Cardiac septum (tissue), 1 donor: ENCODE measurements around the gene PRDX2. TPM values are rescaled to one million over a fixed set of nuclear protein-coding genes. Genes with fewer than 3 reads are reported as not detected.
"Not testable (repeated sequence)": the region's sequence is repeated elsewhere in the genome, so short reads cannot be mapped to it uniquely, and the experiment has no call there.

ENCODE experiments used
- DNase-seq: peaks from one replicate; pipeline ENCODE4 v3.0.0-alpha.2; 2020; ENCODE audit warnings: low spot score
- intact Hi-C: fragments of 100-400 bp; cut with DNase I; formaldehyde crosslinking; loops from one replicate; pipeline ENCODE4 v1.14.0; 2022
- total RNA-seq: library from RNA; stranded (reverse); fragmentation: NEBNext Ultra II Directional; extraction: Animal tissue kit (Norgen Biotek cat#: 25700); gene quantifications from one replicate; pipeline ENCODE4 v1.2.1, GENCODE V29; 2021
- donor health status: DM: no; HTN: no; CAD: no.

PRDX2 gene
- total RNA-seq, 1 donor from 2014 or later = 595 TPM

DNA sequence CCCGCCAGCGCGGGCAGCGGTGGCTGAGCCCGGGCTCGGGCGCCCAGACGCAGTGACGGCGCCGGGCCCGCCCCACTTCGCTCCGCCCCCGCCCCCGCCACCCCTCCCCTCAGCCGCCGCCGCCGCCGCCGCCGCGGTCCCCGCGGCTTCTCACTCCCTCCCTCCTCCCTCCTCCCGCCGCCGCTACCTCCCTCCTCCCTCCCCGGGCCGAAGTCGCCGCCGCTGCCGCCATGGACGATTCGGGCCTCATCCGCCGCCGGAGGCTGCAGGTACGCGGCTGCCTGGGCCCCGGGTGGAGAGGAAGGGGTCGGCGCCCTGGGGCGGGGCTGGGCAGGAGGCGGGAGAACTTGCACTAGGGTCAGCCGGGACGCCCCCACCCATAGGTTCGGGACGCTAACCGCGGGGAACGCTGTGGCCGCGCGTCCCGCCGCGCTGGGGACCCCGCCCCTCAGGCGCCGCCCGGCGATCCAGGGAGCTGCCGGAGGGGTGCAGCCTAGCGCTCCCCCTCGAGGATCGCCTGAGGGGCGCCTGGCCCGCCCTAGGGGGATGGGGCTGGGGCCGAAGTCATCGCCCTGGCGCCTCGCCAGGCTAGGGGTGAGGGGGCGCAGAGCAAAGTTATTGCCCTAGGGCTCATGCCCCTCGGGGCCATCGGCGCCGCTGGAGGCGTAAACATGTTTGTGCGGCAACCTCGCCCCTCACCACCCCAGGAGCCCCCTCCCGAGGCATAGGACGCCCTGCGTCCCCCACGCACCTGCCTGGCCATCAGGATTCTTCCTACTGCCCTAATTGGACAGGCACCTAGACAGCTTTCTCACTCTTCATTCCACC lies 32.4 kb upstream of the PRDX2 start:
- intact Hi-C loops = no loop called here
- DNase-seq = no peak

DNA sequence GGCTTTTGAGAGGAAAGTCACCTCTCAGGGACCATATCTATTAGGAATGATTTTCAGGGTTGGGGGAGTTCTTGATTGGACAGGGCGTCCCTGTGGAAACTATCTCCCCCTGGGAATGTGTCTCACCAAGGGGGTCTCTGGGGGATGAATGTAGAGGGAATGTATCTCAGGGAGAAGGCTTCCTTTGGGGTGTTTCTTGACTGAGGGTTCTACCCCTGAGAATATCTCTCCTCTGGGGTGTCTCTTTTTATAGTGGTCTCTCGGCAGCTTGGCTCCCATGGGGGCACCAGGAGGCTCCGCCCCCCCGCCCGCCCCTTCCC lies 31.8 kb upstream of the PRDX2 start:
- intact Hi-C loops = no loop called here
- no peak for DNase-seq

DNA sequence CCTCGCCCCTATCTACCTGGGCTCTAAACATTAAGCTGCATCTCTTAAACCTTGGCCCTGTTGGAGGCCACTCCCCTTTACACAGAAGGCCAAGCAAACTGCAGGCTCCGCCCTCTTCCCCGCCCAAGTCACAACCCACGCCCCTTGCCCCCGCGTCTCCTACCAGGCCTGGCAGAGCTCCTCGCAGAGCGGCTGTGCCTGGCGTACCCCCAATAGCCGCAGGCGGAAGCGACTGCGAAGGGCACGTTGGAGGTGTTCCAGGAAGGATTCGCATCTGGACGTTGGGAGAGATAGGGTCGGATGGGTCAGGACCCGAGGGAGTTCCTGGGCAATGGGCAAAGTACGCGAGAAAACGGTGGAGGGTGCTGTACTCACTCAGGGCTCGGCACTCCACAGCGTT lies 26.9 kb upstream of the PRDX2 start:
- intact Hi-C loops = no loop called here
- DNase-seq = no peak

DNA sequence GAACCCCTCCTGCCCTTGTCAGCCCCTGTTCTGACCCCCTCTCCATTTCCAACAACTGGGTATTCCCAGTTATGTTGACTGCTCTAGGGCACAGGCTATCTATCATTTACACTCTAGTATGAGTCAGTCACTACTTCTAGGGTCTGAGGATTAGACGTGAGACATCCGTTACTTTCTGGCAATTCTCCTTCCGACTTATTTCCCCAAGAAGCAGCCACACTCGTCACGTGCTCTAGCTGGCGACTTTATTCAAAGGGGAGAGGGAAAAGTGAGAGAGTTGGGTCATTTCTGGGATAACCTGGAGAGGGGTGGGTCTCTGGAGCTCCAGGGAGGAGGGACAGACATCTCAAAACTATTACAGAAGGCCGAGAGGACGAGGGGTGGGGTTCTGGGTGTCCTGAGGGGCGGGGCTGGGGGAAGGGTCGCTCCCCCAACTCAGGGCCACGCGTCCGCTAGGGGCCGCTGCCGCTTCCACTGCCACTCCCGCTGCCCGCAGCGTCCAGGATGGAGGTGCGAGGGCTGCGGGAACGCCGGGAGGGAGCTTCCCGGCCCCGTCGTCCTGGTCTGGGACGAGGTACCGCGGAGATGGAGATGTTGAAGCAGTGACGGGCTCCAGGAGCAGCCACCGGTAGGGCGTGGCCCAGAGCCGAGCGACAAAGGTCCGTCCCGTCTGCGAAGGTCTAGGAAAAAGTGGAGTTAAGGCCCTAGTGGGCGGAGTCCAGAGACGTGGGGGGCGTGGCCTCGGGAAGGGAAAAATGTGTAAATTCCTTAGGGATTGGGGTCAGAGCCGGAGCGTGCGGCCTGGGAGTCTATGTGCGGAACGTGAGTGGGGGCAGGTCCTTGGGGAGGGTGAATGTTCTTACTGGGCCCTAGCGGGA lies 23.9 kb upstream of the PRDX2 start:
- intact Hi-C loops = no loop called here
- no peak for DNase-seq

DNA sequence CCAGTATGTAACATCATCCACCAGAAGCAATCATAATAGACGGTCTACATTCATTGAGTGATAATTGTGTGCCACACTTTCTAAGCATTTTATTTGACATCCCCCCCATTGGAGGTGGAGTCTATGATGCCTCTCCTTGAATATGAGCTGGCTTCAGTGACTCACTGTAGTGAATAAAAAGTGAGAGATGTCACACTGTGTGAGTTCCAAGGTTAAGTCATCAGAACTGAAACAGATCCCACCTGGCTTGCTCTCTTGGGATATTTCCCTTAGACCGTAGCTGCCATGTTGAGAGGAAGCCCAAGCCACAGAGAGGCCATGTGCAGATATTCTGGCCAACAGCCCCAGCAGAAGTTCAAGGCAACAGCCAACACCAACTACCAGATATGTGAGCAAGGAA lies 20.2 kb upstream of the PRDX2 start:
- no peak for DNase-seq
- intact Hi-C loops = no loop called here

DNA sequence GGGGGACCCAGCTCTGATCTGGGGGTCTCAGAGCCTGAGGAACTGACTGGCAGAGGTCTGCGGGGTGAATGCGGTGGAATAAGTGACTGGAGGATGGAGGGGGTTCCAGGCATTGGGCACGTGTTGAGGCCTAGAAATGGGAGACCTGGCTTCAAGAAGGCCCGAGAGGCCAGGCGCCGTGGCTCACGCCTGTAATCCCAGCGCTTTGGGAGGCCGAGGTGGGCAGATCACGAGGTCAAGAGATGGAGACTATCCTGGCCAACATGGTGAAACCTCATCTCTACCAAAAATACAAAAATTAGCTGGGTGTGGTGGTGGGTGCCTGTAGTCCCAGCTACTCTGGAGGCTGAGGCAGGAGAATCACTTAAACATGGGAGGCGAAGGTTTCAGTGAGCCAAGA lies 16.2 kb upstream of the PRDX2 start:
- intact Hi-C loops, DNase-seq: not testable (repeated sequence)

DNA sequence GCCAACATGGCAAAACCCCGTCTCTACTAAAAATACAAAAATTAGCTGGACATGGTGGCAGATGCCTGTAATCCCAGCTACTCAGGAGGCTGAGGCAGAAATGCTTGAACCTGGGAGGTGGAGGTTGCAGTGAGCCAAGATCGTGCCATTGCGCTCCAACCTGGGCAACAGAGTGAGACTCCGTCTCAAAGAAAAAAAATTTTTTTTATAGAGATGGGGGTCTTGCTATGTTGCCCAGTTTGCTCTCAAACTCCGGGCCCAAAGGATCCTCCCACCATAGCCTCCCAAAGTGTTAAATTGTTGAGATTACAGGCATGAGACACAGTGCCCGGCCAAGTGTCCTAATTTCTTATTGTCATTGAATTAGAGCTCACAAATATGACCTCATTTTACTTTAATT lies 15.6 kb upstream of the PRDX2 start:
- intact Hi-C loops = not testable (repeated sequence)

DNA sequence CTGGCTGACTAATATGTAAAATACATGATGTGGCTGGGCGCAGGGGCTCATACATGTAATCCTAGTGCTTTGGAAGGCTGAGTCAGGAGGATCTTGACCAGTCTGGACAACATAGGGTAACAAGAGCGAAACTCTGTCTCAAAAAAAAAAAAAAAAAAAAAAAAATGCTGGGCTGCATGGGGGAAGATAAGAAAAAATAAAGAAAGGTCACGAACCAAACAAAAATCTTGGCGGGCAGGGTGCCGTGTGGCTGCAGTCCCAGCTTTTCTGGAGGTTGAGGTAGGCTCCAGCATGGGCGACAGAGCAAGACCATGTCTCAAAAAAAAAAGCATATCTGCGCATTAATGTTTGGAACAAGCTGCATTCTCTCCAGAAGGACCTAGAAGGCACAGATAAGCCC lies 13.5 kb upstream of the PRDX2 start:
- DNase-seq = no peak
- intact Hi-C loops = no loop called here

More for the DNA sequence above, 15.6 kb upstream of the PRDX2 start:
- not testable (repeated sequence) for DNase-seq

DNA sequence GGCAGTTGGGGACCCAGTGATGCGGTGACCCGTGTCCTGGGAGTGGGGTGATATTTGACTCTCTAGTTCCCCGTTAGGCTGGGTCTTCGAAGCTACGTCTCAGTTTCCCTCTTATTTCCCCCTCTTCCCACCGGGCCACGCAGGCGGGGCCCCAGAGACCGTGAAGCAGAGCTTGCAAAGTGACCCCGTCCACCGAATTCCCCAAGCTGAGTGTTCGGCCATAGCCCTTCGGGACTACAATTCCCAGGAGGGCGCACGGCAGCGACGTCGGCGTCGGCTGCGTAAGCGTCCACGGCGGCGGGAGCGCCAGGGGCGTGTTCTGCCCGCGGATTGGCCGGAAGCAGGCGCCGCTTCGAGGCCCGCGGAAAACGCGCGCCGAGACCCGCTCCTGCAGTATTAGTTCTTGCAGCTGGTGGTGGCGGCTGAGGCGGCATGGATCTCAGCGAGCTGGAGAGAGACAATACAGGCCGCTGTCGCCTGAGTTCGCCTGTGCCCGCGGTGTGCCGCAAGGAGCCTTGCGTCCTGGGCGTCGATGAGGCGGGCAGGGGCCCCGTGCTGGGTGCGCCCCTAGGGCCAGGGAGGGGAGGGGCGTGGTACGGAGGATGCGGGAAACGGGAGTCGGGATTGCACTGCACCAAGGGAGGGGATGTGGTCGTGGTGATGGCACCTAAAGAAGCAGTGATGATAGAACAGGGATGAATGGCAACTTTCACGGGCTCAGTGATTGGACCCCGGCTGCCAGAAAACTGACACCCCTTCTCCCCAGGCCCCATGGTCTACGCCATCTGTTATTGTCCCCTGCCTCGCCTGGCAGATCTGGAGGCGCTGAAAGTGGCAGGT lies 4.9 kb upstream of the PRDX2 start, which contains the start of gene RNASEH2A:
Gene RNASEH2A (plus strand): TSS at position 343 of the 840 bp plus-strand sequence. CDS start 90 bp downstream, at position 433.
- peak; percentile 97 for DNase-seq
- intact Hi-C loops = no loop called here

DNA sequence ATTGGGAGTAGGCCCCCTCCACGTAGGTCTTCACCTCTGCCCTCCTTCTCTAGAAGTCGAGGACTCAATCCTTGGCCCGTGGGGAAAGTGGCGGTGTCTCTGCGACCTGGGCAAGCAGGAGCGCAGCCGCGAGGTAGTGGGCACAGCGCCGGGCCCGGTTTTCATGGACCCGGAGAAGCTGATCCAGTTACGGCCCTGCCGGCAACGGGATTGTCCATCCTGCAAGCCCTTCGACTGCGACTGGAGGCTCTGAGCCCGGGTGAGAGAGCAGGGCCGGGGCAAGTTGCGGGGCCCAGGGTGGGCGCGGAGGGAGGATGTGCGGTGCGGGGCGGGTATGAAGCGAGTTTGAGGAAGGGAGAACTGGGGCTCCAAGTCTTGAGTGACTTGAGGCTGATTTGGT lies 2.5 kb upstream of the PRDX2 start:
- intact Hi-C loops = loop anchor here (5.0 kb wide), 2 partner anchors 33 to 122 kb away; partner anchors contain the start of genes DHPS and MAST1
- no peak for DNase-seq

DNA sequence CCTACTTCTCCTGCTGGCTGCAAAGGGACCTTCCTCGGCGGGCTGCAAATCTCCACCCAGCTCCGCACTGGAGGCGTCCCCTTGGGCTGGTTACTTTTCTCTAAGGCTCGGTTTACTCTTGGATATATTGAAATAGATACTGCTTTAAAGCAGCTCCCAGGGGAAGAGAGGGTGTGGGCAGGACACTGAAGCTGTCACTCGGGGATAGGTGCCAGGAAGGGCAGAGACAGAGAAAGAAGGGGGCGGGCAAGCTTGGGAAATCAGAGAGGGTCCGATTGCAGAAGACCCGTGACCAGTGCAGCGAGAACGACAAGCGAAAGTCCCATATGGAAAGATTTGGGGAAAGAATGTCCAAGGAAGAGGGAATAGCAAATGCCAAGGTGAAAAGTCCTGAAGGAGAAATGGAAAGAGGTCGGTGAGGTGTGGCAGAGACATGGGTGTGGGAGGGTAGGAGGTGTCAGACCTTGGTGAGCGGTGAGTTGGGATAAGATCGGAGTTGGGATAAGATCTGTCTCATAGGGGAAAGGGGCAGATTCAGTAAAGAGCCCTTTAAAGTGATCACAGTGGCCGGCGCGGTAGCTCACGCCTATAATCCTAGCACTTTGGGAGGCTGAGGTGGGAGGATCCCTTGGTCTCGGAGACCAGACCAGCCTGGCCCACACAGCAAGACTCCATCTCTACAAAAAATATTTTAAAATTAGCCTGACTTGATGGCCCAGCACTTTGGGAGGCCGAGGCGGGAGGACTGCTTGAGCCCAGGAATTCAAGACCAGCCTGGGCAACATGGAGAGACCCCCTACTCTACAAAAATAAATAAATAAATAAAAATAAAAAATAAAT lies 887 bp upstream of the PRDX2 start:
- intact Hi-C loops = loop anchor here (5.0 kb wide), 2 partner anchors 35 to 120 kb away; partner anchors contain the start of genes DHPS and MAST1
- DNase-seq = no peak

DNA sequence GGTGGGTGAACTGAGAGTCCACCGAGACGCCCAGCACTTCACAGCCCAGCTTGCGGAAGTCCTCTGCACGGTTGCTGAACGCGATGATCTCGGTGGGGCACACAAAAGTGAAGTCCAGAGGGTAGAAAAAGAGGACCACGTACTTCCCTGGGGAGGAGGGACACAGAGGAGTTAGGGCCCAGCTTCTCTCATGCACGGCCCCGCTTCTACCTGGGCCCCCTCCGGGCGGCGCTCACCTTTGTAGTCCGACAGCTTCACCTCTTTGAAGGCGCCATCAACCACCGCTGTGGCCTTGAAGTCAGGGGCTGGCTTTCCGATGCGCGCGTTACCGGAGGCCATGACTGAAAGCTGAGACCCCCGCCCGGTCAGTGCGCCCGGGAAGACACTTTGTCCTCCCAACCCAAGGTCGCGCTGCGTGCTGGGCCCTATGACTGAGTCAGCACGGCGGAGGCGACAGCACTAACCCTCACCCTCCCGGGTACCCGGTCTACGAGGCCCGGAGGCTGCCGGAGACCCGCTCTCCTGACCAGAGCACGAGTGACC lies 606 bp downstream of the PRDX2 start:
- intact Hi-C loops = loop anchor here (5.0 kb wide), 2 partner anchors 36 to 119 kb away; partner anchors contain the start of genes DHPS and MAST1
- DNase-seq = no peak

DNA sequence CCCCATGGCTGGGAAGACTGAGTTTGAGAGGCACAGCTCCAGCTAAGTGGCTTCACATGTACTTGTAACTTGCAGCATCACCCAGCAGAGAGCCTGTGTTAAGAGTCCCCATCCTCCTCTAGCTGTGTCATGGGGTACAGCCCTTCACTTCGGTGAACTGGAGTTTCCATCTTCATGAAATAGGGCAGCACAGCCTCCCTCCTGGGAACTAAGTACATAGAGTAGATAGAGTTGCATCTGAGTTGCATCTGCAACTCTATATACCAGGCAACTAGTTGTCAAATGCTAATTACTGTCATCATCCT lies 1.2 kb downstream of the PRDX2 start:
- intact Hi-C loops = loop anchor here (5.0 kb wide), 2 partner anchors 37 to 118 kb away; partner anchors contain the start of genes DHPS and MAST1

DNA sequence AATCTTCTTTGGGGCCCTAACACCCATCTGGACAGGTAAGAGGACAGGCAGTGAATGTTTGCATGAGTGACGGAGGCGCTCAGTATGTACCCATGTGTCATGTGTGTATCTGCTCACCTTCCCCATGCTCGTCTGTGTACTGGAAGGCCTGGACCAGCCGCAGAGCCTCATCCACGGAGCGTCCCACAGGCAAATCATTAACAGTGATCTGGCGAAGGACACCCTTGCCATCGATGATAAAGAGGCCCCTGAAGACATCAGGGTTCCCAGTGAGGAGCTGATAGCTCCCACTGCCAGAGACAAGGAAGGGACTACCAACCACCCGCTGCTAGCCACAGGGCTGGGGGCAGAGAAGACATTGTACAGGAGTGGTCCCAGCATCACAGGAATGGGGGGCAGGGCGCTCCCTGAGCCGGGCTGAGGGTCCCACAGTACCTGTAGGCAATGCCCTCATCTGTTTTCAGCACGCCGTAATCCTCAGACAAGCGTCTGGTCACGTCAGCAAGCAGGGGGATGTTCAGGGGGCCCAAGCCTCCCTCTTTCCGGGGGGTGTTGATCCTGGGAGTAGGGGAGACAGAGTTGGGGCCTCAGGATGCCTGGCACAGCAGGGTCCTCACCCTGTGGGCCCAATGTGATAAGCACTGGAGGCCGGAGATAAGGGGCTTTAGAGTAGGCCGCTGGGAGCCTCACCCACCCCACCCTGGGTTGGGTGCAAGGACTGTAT lies 1.7 kb downstream of the PRDX2 start:
- DNase-seq = no peak
- intact Hi-C loops = loop anchor here (5.0 to 10.0 kb wide), 5 partner anchors 37 to 1045 kb away; partner anchors contain the start of genes DHPS, MAST1 and TNPO2

More for the DNA sequence above, 1.2 kb downstream of the PRDX2 start:
- DNase-seq = no peak

DNA sequence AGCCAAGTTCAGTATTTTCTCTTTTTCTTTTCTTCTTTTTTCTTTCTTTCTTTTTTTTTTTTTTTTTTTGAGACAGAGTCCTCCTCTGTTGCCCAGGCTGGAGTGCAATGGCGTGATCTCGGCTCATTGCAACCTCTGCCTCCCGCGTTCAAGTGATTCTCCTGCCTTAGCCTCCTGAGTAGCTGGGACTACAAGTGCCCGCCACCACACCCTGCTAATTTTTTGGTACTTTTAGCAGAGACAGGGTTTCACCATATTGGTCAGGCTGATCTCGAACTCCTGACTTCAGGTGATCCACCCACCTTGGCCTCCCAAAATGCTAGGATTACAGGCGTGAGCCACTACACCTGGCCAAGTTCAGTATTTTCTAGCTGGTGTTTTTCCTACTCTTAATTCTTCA lies 4.0 kb downstream of the PRDX2 start:
- intact Hi-C loops = loop anchor here (5.0 to 10.0 kb wide), 3 partner anchors 35 to 1047 kb away; partner anchors contain the start of gene TNPO2
- not testable (repeated sequence) for DNase-seq

DNA sequence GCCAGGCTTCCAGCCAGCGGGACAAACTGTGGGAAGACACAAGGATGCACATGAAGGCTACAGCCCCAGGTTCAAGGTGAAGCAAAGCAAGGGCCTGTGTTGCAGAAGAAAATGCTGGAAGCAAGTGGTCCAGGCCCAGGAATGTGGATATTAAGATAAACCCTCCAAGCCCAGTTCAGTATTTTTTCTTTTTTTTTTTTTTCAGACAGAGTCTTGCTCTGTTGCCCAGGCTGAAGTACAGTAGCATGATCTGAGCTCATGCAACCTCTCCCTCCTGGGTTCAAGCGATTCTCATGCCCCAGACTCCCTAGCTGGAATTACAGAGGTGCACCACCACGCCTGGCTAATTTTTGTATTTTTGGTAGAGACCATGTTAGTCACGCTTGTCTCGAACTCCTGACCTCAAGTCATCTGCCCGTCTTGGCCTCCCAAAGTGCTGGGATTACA lies 4.4 kb downstream of the PRDX2 start:
- intact Hi-C loops = loop anchor here (5.0 to 10.0 kb wide), 3 partner anchors 35 to 1048 kb away; partner anchors contain the start of gene TNPO2
- DNase-seq = no peak
